Stimulated activated CD4-positive, alpha-beta T cell treated with anti-CD3 and anti-CD28 coated beads, Interleukin-1b, Interleukin-23, amount 100 ng/mL, for 1 hour (primary cell): Measurements from ENCODE around the gene CDKN2D.

Source experiments
- DNase-seq, 2 donors: peaks; one replicate each; pipeline ENCODE4 v3.0.0-alpha.2; 2020; ENCODE audit warnings: low read depth in 2 of 2

The CDKN2D gene

GRCh38 chr19:10520652-10521318 lies 48.0 kb downstream of the CDKN2D start:
- no peak for DNase-seq

- no peak for DNase-seq
These were observed 49.4 kb downstream of the CDKN2D start for GRCh38 chr19:10519421-10519820.

GRCh38 chr19:10518444-10519361 lies 50.1 kb downstream of the CDKN2D start:
- no peak for DNase-seq

- no peak for DNase-seq
These were observed 50.9 kb downstream of the CDKN2D start for GRCh38 chr19:10517760-10518443.

GRCh38 chr19:10517361-10517759 lies 51.4 kb downstream of the CDKN2D start, which contains the start of gene S1PR5:
Gene S1PR5 (minus strand): TSS chr19:10517447. CDS start chr19:10515011, 2,436 bp downstream.
- no peak for DNase-seq

- no peak for DNase-seq
These were observed 52.0 kb downstream of the CDKN2D start for GRCh38 chr19:10516671-10517286.
